K562 (cell line): ENCODE data around the gene NUP43. TPM values are rescaled to one million over a fixed set of nuclear protein-coding genes. Genes with fewer than 3 reads are reported as not detected.

Experiments
- ARID4B ChIP-seq: sonication (generic); formaldehyde crosslinking; IDR thresholded peaks from 2 replicates; pipeline ENCODE4 v1.8.0; 2022; ENCODE audit warnings: mild to moderate bottlenecking, missing genetic modification reagents
- BRF1 ChIP-seq: IDR thresholded peaks from 3 replicates; pipeline ENCODE4 v1.6.1; 2011; ENCODE audit warnings: borderline replicate concordance, mild to moderate bottlenecking; ENCODE audit not compliant: insufficient read length; ENCODE audit errors: extremely low read depth
- CAMTA2 ChIP-seq: fragments of 250-450 bp; sonication (Bioruptor Pico); conservative IDR thresholded peaks from 2 replicates; pipeline ENCODE4 v1.5.1; 2022
- FOXK2 ChIP-seq, 2 experiments: fragments of 450-650 bp; IDR thresholded peaks in 1 of 2; conservative IDR thresholded peaks in 1 of 2; 2 replicates each; pipeline ENCODE4 v1.6.1; 2016; ENCODE audit warnings: low read depth in 2 of 2, mild to moderate bottlenecking in 1 of 2
- GABPB1 ChIP-seq: sonication (generic); formaldehyde crosslinking; IDR thresholded peaks from 2 replicates; pipeline ENCODE4 v1.8.0; 2022; ENCODE audit warnings: mild to moderate bottlenecking, missing genetic modification reagents
- HDAC2 ChIP-seq: fragments of 450-650 bp; IDR thresholded peaks from 2 replicates; pipeline ENCODE4 v1.6.1; 2016; ENCODE audit warnings: mild to moderate bottlenecking
- IRF1 ChIP-seq: sonication (generic); formaldehyde crosslinking; IDR thresholded peaks from 2 replicates; pipeline ENCODE4 v1.8.0; 2022; ENCODE audit warnings: missing genetic modification reagents, mild to moderate bottlenecking, borderline replicate concordance
- KDM5B ChIP-seq: fragments of 200-600 bp; sonication (generic); IDR thresholded peaks from 2 replicates; pipeline ENCODE4 v1.6.1; 2012; ENCODE audit warnings: low read depth, mild to moderate bottlenecking, moderate library complexity, low read length, control low read depth, inconsistent platforms; ENCODE audit not compliant: insufficient replicate concordance
- LCOR ChIP-seq: sonication (generic); formaldehyde crosslinking; IDR thresholded peaks from 2 replicates; pipeline ENCODE4 v1.8.0; 2022; ENCODE audit warnings: mild to moderate bottlenecking, missing genetic modification reagents
- MLX ChIP-seq, 2 experiments: fragments of 450-650 bp in 1 of 2; sonication (generic) in 1 of 2; formaldehyde crosslinking; conservative IDR thresholded peaks; 2 replicates each; pipeline versions ENCODE4 v1.4.0 to v1.8.1; 2020 to 2022; ENCODE audit warnings: mild to moderate bottlenecking in 1 of 2, missing genetic modification reagents in 1 of 2
- NFYB ChIP-seq: IDR thresholded peaks from 2 replicates; pipeline ENCODE4 v1.6.1; 2011; ENCODE audit warnings: mild to moderate bottlenecking, moderate library complexity; ENCODE audit not compliant: insufficient read length; ENCODE audit errors: extremely low read depth
- STAT5A ChIP-seq: IDR thresholded peaks from 2 replicates; pipeline ENCODE4 v1.6.1; 2012; ENCODE audit warnings: low read length, inconsistent platforms, borderline replicate concordance
- TARDBP ChIP-seq: fragments of 450-650 bp; IDR thresholded peaks from 2 replicates; pipeline ENCODE4 v1.6.1; 2016
- TFAM ChIP-seq: fragments of 250-450 bp; sonication (Bioruptor Pico); conservative IDR thresholded peaks from 2 replicates; pipeline ENCODE4 v1.5.0; 2021; ENCODE audit warnings: mild to moderate bottlenecking, moderate library complexity
- YBX1 ChIP-seq: fragments of 450-650 bp; IDR thresholded peaks from 2 replicates; pipeline ENCODE4 v1.7.1; 2016; ENCODE audit warnings: mild to moderate bottlenecking
- ZC3H11A ChIP-seq: IDR thresholded peaks from 2 replicates; pipeline ENCODE4 v1.6.1; 2012; ENCODE audit warnings: low read depth, low read length, improper control_type of control experiment
- ZNF449 ChIP-seq: fragments of 250-450 bp; sonication (Bioruptor Pico); IDR thresholded peaks from 2 replicates; pipeline ENCODE4 v1.8.0; 2022; ENCODE audit warnings: moderate library complexity, mild to moderate bottlenecking, inconsistent platforms
- ZNF696 ChIP-seq: fragments of 250-450 bp; sonication (Bioruptor Pico); conservative IDR thresholded peaks from 2 replicates; pipeline ENCODE4 v1.4.0; 2020; ENCODE audit warnings: mild to moderate bottlenecking, moderate library complexity
- polyA plus RNA-seq, 8 experiments: library from polyadenylated mRNA; depleted of rRNA in 4 of 8; stranded (reverse) in 5 of 8; unstranded in 3 of 8; fragments of >200 nt; fragmentation: Nextera tagmentation in 2 of 8; fragmentation: Illumina TruSeq in 1 of 8; extraction: Ambion mirVana in 2 of 8; extraction: Trizol in 1 of 8; gene quantifications; 2 replicates each; pipeline versions ENCODE4 v1.2.1 to v1.2.3, GENCODE V29; 2011 to 2014; ENCODE audit warnings: inconsistent platforms in 1 of 8, missing spikeins in 1 of 8
- total RNA-seq, 7 experiments: library from RNA; depleted of rRNA in 6 of 7; stranded (reverse); fragments of >200 nt in 6 of 7; fragmentation: Illumina TruSeq in 2 of 7; extraction: Trizol in 2 of 7; gene quantifications; 2 replicates each; pipeline versions ENCODE4 v1.2.1 to v1.2.3, GENCODE V29; 2011 to 2021; ENCODE audit warnings: low replicate concordance in 1 of 7

The NUP43 gene
- total and polyA plus RNA-seq, 9 of the 15 experiments (the other 6 are each of a cell fraction or from before 2014, with no cell fraction given): 28.9 to 136 (median 67.4) TPM

GRCh38 chr6:149717588-149718458 is 28.5 kb downstream of the NUP43 start, which contains the start of gene LATS1 (continued):
- TF ChIP-seq KDM5B (peak; percentile 100), ZNF696 (CRISPR knock-in tag) (no peak), LCOR (0 out of 2 replicates have a peak, but pooled peaks have one; percentile 27), TARDBP (peak; percentile 1; the same call in 1 of the 2 replicates), ZNF449 (peak; percentile 100; the same call in 1 of the 2 replicates), CAMTA2 (CRISPR knock-in tag) (no peak), BRF1 (no peak), FOXK2 (conservative IDR thresholded peaks at IDR 0.05 in 1 of 2, IDR thresholded peaks at IDR 0.05 in 1 of 2; ENCODE audit: low read depth in 2 of 2) (no peak; a peak in 2 of 4 replicates), GABPB1 (CRISPR knock-in tag) (peak; percentile 97), STAT5A (no peak), MLX (CRISPR knock-in tag; conservative IDR thresholded peaks at IDR 0.05) (0 out of 4 replicates have a peak, but pooled peaks of 1 of the 2 experiments have one; percentile 41), YBX1 (no peak), IRF1 (CRISPR knock-in tag) (0 out of 2 replicates have a peak, but pooled peaks have one; percentile 86), ZC3H11A (no peak), NFYB (no peak), ARID4B (CRISPR knock-in tag) (peak; percentile 96), HDAC2 (no peak; the same call in 1 of the 2 replicates), TFAM (CRISPR knock-in tag) (no peak)
